HG03565 (cell line): Measurements from ENCODE around the gene IGSF3.

Experiments used
- ATAC-seq: cut with Tn5 transposase; IDR thresholded peaks from one replicate; pipeline ENCODE4 v1.9.1; 2021; ENCODE audit warnings: mild to moderate bottlenecking, moderate library complexity; ENCODE audit not compliant: unreplicated experiment

IGSF3 gene

DNA sequence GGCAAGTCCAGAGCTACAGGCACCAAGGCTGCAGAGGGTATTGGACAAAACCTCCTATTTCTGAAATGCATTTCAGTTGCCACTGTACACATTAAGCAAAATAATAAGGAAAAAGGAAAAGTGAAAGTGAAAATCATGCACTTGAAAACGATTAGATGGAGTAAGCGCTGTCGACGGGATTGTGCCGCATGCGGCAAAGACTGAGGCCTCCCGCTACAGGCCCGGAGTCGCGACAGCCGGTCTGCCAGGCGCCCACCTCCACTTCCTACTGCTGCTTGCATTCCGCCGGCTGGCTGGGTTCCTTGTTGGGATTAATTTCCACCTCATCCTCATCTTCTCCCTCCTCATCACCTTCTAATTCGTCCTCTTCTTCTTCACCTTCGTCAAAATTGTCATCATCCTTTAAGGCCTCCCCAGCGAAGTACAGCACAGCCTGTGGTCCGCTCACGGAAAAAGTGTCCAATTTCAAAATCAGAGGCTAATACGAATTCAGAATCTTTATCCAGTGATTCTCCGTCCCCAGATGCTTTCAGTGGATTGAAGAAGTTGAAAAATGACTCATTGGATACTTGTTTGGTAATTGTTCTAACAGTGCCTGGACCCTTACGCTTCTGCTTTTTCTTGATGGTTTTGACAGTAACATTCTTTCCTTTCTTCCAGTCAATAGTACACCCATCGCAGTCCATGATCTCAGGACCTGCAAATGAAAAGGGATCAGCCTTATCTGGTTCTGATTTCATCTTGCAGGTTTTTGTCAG lies 134.7 kb downstream of the IGSF3 start:
- no peak for ATAC-seq

DNA sequence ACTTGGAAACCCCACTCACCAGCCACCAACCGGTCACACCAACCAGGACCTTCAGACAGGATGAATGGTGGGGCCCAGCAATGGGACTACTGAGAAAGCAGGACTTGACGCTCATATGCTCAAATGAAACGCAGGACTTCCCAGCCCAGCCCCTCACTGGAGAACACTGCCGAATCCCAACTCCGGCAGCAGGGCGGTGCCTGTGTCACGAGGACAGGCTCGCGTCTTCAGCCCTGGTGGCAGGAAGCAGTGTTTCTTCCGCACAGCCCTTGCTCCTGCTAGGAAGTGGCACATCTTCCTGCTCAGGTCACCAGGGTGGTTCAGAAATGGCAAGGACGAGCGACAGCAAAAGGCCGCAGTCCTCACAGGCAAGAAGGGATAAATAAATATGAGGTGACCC lies 135.6 kb downstream of the IGSF3 start:
- ATAC-seq: no peak

DNA sequence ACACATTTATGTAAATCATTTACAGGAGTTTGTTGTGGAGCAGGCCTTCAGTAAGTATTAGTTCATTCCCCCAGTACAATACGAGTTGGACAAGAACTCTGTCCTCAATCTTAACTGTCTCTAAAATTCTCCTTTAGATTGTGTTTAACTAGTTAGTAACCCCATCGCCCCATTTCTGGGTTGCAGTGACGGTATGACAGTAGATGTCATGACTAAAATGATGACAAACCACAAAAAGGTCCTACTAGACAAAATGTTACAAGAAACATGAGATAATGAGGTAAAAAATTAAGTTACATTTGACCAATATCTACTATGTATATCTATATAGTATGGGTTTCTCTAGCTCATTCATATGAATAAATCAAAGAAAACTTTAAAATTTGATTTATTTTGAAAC lies 137.9 kb downstream of the IGSF3 start:
- no peak for ATAC-seq

GRCh38 chr1:116529199-116529631 lies 138.3 kb downstream of the IGSF3 start:
- no peak for ATAC-seq

DNA sequence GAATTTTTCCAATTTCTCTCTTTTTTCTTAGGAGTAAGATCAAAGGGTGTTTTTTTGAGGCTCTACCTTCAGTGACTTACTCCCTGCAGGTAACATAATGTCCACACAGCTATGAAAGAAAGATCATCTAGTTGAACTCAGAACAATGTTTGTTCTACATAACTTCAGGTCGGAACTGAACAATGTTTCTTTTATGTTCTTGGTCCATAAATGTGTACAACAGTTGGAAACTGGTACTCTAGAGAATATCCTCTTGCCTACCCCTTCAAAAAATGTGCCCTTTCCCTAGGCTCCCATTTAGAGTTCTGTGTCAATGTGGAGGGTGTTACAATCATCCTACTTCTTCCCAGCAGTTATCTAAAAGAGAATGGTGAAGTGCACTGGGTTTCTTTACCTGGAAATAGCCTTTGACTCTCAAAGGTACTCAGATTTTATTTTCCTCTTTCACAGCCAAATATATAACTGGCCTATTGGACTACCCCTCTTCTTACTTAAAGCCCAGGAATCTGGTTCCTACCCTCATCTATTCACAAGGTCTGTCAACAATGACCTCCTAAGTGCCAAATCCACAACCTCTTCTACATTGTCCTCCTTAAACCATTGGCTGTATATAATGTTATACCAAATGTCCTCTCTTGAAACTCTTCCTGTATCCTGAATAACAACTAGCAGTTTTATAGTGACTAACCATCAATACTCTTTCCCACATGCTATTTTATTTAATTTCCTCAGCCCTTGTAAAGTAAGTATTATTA lies 139.0 kb downstream of the IGSF3 start:
- no peak for ATAC-seq

DNA sequence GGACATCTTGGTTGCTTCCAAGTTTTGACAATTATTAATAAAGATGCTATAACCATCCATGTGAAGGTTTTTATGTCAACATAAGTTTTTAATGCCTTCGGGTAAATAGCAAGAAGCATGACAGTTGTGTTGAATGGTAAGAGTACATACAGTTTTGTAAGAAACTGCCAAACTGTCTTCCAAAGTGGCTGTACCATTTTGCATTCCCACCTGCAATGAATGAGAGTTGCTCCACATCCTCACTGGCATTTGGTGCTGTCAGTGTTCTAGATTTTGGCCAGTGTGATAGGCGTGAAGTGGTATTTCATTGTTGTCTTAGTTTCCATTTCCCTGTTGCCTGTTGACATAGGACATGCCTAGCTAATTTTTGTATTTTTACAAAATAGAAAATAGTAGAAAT lies 142.1 kb downstream of the IGSF3 start:
- ATAC-seq: no peak
